Choroid plexus epithelial cell (primary cell): ENCODE data around the gene FAM81A.

Source experiments
- DNase-seq: peaks from one replicate; pipeline ENCODE4 v3.0.0-alpha.2; 2010; ENCODE audit warnings: low read depth
- H3K4me3 ChIP-seq: 2 replicates; pipeline ENCODE4 v1.5.1; 2011; ENCODE audit warnings: low read depth, mild to moderate bottlenecking, control low read depth, low read length, moderate library complexity
- CTCF ChIP-seq: conservative IDR thresholded peaks from 2 replicates; pipeline ENCODE4 v1.5.1; 2011; ENCODE audit warnings: low read depth, mild to moderate bottlenecking, control low read depth, inconsistent platforms, low read length, moderate library complexity

Gene FAM81A

DNA sequence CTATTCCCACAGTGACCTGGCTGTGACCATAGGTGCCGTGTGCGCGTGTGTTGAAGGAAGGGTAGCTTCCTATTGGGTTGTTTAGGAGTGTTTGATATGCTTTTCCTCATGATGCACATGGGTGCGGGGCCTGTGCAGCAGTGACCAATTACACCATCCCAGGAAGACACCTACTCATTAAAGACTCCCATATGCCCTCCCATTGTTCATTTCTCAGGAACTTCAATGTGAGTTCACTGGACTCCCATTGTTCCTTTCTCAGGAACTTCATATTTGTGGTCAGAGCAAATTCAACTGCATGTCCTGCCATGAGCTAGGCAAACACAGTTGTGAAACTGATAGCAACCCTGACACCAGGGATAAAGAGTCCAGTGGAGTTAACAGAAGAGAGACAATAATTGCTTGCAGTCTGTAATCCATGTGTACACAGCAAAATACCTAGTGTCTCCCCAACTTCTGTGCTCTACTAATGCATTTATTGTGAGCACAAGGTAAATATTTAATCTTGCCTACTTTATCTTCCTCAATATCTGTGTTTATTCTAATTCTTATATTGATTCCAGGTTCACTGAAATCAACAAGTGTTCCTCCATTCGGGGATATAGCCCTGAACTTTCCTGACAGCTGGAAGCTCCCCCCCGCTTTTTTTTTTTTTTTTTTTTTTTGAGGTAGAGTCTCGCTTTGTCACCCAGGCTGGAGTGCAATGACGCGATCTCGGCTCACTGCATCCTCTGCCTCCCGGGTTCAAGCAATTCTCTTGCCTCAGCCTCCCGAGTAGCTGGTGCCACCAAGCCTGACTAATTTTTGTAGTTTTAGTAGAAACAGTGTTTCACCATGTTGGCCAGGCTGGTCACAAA, 116.1 kb downstream of the FAM81A start:
- no peak for TF ChIP-seq CTCF
- peak; percentile 66 for DNase-seq
- no peak overlapping the region for H3K4me3 ChIP-seq

DNA sequence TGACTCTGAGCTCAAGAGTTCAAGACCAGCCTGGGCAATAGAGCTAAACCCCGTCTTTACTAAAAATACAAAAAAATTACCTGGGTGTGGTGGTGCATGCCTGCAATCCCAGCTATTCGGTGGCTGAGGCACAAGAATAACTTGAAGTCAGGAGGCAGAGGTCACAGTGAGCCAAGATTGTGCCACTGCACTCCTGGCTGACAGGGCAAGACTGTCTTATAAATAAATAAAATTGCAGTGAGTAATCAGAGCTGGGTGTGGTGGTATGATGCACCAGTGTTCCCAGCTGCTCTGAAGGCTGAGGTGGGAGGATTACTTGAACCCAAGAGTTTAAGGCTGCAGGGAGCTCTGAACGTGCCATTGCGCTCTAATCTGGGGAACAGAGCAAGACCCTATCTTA, 117.7 kb downstream of the FAM81A start:
- TF ChIP-seq CTCF, result no peak
- H3K4me3 ChIP-seq, result no peak overlapping the region
- no peak for DNase-seq

DNA sequence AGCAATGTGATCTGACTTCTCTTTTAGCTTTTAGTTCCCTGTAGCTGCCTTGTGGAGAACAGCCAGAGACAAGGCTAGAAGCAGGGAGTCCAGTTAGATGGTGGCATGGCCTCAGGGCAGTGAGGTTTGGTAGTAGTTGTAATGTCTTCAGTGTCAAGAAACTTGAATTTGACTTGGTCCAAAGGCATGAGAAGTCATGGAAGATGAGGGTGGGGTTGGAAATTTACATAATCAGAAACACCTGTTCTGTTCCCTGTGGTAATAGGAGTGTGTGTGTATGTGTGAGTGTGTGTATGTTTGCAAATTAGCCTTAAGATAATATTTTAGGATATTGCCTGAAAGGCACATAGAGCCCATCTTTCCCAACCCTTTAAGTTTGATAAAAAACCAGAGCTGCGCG, 118.4 kb downstream of the FAM81A start:
- no peak overlapping the region for H3K4me3 ChIP-seq
- TF ChIP-seq CTCF, result no peak
- no peak for DNase-seq

- no peak for DNase-seq
- H3K4me3 ChIP-seq, result no peak overlapping the region
- TF ChIP-seq CTCF, result no peak
Measured at GRCh38 chr15:59557581-59557980, 119.6 kb downstream of the FAM81A start.

- TF ChIP-seq CTCF, result no peak
- DNase-seq, result peak; percentile 11
- no peak overlapping the region for H3K4me3 ChIP-seq
Measured at GRCh38 chr15:59558851-59559250, 120.9 kb downstream of the FAM81A start.

GRCh38 chr15:59561547-59561946, 123.6 kb downstream of the FAM81A start:
- DNase-seq, result no peak
- no peak overlapping the region for H3K4me3 ChIP-seq
- no peak for TF ChIP-seq CTCF
